ENCODE results near the gene COX6B2.

Gene COX6B2

DNA sequence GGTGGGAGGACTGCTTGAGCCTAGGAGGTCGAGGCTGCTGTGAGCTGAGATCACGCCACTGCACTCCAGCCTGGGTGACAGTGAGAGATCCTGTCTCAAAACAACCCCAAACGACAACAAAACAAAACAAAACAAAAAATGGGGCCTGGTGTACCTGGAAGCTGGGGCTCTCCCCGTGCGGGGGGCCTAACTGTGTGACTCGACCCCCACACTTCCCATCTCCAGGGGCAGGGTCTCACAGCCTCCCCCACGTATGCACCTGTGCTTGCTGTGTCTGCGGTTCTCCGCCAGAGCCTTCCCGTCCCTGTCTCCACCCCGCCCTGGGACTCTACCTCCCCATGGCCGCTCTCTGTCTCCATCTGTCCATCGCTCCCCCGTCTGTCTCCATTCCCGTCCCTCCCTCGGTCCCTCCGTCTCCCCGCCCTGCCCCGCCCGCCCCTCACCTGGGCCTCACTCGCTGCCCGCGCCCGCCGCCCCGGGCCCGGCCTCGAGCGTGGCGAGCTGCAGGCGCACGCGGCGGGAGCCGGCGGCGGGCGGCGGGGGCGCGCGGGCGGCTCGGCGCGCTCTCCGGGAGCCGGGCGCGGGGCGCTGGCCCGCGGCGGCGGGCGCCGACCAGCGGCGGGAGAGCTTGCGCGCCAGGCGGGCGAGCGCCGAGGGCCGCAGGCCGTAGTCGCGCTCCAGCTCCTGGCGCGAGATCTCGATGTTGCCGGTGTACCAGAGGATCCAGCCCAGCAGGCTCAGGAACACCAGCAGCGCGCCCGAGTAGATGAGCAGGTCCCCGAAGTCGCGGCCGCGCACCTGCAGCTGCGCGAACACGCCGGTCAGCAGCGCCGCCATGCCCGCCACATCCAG lies 29.0 kb upstream of the COX6B2 start:
- DNase-seq (ENCODE audit: low read depth) = peak; percentile 27

DNA sequence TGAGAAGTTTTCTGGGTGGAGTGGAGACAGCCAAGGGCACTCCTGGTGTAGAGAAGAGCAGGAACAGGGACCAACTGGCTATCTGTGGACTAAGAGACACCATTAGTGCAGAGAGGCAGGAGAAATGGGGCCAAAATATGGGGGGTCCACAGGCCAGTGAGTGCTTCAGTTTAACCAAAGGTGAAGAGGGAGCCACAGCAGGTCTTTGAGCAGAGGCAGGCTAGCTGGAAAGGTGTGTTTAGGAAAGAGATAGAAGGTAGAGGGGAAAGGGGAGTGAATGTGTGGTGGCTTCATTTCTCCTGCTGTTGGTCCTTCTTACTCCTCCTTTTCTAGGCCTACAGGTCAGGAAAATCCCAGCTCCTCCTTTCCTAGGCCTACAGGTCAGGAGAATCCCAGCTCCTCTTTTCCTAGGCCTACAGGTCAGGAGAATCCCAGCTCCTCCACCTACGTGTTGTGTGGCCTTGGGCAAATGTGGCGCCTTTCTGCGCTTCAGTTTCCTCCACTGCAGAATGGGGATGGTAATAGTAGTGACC lies 28.1 kb upstream of the COX6B2 start:
- no peak for DNase-seq (ENCODE audit: low read depth)

DNA sequence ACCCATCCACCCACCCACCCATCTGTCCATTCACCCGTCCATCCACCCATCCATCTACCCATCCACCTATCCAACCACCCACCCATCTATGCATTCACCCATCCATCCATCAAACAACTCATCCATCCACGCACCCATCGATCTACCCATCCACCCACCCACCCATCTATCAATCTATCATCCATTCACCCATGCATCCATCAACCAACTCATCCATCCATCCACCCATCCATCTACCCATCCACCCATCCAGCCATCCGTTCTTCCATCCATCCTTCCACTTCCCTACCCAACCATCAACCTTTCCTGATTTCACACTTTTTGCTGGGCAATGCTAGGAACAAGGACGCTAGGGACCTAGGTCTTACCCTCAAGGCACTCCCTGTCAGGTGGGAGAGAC lies 27.5 kb upstream of the COX6B2 start:
- DNase-seq (ENCODE audit: low read depth) = no peak

DNA sequence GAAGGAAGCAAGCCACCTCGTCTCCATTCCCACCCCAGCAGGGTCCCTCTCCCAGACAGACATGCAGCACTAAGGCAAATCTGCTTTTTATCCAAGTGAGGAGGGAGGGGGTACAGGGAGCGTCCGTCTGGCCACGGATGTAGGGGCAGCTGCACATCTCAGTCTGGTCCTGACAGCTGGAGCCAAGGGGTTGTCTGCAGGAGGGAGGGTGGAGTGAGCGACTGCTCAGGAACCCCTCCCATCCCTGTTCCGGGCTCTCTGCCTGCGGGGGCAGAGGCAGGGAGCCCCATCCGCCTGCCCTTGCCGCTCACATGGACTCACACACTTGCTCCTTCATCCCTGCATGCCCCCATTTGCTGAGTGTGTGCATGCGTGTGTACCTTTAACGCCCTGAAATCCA lies 24.7 kb upstream of the COX6B2 start:
- no peak for DNase-seq (ENCODE audit: low read depth)

DNA sequence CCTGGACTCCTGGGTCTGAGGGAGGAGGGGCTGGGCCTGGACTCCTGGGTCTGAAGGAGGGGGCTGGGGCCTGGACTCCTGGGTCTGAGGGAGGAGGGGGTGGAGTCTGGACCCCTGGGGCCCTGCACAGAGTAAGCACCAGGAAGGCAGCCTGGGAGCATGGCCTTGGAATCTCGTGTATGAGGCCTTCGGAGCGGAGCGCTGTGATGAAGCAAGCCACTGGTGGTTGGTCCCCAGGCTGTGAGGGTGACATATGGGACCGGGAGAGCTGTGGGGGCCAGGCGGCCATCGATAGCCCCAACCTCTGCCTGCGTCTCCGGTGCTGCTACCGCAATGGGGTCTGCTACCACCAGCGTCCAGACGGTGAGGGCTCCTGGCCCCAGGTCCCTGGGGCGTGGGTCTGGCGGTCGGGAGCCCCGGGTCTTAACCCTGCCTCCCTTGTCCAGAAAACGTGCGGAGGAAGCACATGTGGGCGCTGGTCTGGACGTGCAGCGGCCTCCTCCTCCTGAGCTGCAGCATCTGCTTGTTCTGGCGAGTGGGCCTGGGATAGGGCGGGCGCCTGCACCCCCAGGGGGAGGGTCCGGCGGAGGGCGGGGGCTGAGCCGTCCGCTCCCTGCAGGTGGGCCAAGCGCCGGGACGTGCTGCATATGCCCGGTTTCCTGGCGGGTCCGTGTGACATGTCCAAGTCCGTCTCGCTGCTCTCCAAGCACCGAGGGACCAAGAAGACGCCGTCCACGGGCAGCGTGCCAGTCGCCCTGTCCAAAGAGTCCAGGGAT lies 23.0 kb upstream of the COX6B2 start:
- DNase-seq (ENCODE audit: low read depth) = no peak

DNA sequence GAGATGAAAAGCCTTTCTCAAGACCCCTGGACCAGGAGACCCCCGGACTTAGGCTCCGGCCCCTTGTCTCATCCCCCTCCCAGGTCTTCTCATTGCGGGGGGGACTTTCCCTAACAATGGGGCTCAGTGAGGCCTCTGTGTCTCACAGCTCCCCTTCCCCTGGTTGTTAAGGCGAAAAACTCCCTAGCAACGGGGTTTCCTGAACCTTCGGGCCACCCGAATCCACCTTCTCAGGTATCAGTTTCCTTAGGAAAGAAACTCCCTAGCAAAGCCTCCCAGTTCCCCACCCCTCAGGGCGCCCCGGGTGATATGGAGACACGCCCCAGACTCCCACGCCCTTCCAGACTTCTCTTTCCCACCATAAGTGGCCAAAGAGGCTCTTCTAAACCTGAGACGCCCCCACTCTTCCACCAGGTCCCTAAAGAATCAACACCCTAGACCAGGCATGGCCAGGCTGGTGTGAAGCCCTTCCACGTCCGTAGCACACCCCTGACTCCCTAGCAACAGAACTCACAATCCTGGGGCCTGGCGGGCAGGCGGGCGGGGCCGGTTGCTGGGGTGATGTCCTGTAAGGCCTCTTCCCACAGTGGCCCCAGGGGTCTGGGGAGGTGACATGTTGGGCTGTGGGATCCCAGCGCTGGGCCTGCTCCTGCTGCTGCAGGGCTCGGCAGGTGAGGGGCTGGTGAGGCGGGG lies 21.9 kb upstream of the COX6B2 start, which contains the start of gene TMEM190:
Gene TMEM190 (plus strand): TSS at position 586 of the 693 bp plus-strand sequence. CDS start 28 bp downstream, at position 614.
- no peak for DNase-seq (ENCODE audit: low read depth)

DNA sequence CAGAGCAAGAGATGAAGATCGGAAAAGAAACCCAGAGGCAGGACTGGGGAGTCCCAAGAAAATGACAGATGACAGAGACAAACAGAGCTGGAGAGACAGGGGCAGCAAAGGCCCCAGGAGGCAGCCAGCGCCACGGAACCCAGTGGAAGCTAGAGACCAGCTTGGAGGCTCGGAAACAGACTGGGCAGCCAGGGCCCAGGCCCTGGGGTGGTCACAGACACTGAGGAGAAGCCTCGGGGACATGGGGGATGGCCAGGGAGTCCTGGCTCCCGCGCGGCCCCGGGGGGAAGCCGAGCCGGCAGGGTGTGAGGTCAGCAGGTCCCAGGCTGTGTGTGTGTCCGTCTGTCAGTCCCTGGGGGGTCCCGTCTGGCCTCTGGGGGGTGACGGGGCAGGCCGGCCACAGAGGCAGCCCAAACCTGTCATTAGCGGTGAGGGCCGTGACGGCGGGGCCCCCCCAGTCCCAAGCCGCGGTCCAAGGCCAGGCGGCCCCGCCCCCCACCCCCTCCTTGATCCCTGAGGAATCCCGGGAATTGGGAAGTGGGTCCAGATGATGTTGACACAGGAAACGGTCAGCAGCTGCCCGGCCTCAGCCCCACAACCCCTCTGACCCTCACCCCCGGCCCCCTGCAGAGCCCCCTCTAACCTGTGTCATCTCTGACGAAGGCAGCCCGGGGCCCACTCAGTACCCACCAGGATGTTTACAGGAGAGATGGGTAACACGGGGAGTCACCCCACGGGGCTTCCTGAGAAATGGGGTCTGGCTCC lies 19.7 kb upstream of the COX6B2 start:
- no peak for DNase-seq (ENCODE audit: low read depth)

DNA sequence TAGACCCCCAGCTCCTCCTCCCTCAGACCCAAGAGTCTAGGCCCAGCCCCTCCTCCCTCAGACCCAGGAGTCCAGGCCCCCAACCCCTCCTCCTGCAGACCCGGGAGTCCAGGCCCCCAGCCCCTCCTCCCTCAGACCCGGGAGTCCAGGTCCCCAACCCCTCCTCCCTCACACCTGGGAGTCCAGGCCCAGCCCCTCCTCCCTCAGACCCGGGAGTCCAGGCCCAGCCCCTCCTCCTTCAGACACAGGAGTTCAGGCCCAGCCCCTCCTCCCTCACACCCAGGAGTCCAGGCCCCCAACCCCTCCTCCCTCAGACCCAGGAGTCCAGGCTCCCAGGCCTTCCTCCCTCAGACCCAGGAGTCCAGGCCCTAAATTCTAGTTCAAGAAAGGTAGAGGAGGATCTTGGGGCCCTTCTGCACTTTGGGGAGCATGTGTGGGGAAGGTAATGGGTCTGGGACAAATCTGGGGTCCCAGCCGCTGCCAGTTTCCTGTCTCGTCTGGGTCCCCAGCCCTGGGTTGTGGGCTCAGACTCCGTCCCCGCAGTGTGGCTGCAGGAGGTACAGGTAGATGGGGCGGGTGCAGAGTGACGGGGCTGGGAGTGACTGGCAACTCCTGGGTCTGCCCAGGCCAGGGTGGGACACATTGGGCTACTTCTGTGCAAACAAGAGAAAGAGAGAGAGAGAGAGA lies 18.9 kb upstream of the COX6B2 start:
- no peak for DNase-seq (ENCODE audit: low read depth)

DNA sequence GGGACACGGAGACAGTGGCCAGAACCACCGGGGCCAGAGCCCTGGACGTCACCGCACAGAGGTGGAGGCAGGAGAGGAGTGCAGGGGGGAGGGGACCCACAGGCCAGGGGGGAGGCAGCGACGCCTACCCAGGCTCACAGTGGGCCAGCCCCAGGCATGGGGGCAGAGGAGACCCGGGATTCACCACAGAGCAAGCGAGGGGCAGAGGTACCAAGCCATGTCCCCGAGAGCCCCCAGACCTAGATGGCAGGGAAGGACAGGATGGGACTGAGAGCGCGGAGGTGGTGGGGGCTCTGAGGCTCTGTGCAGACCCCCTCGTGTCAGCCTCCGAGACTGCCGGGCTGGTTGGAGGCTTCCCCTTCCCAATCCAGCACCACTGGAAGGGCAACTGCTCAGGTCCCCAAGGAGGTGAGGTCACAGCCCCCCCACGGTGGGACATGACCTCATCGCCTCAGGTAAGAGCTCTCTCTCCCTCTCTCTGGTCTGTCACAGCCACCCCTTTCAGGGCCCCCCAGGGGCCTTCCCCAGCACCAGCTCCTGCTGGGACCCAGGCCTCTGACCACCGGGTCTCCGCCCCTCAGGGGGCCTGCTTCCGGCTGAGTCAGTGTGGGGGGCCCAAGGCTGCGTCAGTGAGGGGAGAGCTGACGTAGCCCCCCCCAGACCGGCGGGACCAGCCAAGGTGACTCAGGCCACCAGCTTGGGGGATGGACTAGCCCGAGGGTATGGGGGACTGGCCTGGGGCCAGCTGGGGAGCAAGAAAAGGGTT lies 18.0 kb upstream of the COX6B2 start:
- no peak for DNase-seq (ENCODE audit: low read depth)

DNA sequence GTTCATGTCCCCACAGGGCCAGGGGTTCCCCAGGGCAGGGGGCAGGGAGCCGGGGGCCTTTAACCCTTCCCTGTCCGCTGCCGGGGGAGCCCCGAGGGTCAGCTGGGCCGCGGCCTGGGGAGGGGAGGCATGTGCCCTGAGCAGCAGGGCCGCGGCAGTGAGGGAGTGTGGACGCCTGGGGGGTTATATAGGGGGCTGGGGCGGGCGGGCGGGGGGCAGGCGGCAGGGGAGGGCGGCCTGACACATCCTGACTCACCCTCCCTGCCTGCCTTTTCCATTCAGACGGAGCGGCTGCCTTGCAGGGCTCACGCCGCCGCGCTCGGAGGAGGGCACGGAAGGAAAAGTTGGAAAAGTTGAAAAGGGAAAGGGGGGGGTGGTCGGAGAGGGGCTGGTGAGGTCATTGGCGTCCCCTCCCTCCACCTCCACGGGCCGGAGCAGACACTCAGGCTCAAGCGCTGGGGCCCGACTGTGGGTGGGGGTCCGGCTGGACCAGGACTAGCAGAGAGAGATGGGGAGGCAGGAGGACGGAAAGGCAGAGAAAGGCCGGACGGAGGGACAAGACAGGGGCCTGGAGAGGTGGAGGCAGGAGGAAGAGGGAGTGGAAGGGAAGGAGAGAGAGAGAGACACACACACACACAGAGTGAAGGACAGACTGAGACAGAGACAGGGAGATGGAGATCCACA lies 15.9 kb upstream of the COX6B2 start, which contains the start of gene IL11:
Gene IL11 (minus strand): TSS at position 159 of the 684 bp plus-strand sequence. CDS start 153 bp downstream, at position 6.
- DNase-seq (ENCODE audit: low read depth) = no peak

DNA sequence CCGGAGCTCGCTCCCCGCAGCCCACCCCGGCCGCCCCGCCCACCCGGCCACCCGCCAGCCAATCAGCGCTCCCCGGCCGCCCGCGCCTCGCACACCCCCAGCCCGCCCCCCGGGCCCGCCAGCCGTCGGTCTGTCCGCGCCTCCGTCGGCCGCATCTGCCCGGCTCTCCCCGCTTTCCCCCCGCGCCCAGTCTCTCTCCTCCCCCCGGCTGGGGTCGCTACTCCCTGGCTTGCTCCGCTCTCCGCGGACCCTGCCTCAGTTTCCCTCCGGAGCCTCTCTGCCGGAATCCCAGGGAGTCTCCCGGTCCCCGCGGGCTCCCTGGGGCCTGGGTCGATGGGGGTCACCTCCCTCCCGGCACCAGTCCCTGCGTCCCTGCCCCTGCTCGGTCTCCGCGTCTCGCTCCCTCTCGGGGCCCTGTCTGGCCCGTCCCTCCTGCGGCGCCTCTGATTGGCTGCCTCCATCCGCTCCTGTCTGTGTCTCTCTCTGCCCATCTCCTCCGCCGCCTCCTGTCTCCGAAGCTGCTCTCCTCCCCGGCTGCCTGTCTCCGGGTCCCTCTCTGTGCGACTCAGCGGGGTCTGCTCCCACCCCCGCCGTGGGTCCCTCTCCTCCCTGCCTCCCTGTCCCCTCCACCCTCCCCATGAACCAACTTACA lies 15.3 kb upstream of the COX6B2 start:
- no peak for DNase-seq (ENCODE audit: low read depth)

DNA sequence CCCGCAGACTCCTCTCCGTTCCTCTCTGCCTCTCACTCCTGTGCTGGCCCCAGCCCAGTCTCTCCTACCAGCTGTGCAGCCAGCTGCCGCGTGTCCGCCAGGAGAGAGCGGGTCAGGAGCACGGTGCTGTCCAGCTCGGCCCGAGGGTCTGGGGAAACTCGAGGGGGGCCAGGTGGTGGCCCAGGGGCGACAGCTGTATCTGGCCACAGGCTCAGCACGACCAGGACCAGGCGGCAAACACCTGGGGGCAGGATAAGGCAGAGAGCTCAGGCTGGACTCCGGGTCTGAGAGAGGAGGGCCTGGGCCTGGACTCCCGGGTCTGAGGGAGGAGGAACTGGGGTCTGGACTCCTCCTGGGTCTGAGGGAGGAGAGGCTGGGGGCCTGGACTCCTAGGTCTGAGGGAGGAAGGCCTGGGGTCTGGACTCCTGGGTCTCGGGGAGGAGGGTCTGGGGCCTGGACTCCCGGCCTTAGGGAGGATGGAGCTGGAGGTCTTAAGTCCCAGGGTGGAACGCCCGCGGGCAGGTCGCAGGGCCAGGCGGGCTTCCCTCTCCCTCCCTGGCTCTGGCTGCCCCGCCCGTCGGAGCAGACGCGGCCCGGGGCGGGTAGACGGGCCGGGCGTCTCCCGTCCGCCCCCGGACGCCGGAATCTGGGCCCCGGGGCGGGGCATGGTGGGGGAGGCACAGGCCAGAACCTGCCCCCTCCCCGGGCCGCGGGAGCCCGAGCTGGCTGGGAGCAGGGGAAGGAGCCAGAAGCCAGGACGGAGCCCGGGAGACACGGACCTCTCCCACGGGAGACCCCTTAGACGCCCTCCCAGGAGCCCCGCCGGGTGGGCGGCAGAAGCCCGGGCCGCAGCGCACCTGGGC lies 14.4 kb upstream of the COX6B2 start:
- DNase-seq (ENCODE audit: low read depth) = no peak

DNA sequence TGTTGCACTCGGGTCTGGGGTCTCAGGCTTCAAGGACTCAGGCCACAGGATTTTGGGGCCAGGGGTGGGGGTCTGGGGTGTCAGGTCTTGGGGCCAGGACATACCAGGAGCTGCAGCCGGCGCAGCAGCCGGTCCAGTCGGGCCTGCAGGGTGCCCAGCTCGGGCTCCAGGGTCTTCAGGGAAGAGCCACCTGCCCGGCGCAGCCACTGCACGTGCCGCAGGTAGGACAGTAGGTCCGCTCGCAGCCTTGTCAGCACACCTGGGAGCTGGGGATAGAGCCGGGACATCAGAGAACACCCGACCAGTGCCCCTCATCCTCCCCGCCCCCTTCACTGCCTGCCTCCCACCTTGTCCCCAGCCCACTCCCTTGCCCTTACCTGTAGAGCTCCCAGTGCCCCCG lies 13.6 kb upstream of the COX6B2 start:
- no peak for DNase-seq (ENCODE audit: low read depth)

DNA sequence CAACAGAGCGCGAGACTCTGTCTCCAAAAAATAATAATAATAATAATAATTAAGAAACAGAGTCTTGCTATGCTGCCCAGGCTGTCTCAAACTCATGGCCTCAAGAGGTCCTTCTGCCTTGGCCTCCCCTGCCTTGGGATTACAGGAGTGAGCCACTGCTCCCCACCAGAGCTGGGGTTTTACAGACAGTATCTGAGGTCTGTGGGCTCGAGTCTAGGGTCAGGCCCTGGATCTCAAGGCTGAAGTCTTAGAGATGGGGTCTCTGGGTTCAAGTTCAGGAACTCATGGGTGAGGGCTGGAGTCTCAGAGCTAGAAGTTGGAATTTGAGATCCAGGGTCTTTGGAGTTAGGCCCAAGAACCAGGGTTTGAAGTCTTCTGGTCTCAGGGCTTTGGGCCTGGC lies 12.3 kb upstream of the COX6B2 start:
- DNase-seq (ENCODE audit: low read depth) = no peak

DNA sequence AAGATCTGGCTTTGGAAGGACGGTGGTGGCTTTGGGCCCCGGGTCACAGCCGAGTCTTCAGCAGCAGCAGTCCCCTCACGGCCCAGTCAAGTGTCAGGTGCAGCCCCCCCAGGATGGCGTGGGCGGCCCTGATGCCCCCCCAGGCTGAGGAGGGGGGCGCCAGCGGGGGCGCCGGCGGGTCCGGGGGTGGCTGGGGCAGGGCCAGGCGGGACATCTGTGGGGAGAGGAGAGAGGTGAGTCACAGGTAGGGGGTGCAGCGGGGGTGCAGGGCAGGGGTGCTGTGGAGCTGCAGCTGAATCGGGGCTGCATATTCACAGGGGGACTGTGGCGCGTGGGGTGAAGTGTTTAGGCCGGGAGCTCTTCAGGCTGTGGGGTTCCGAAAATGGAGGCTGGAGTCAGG lies 11.4 kb upstream of the COX6B2 start:
- DNase-seq (ENCODE audit: low read depth) = no peak

DNA sequence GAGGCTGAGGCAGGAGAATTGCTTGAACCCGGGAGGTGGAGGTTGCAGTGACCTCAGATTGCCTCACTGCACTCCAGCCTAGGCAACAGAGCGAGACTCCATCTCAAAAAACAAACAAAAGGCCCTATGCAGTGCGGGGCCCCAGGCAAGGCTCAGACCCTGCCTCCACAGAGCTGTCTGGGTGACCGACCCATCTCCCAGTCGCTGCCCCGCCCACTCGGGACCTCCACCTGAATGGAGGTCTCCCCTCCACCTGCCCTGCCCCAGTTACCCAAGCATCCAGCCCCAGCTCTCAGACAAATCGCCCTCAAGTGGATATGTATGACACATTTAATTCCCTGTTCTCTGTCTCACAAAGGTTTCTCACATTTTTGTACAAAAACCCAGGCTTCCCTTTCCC lies 10.7 kb upstream of the COX6B2 start:
- DNase-seq (ENCODE audit: low read depth) = no peak

DNA sequence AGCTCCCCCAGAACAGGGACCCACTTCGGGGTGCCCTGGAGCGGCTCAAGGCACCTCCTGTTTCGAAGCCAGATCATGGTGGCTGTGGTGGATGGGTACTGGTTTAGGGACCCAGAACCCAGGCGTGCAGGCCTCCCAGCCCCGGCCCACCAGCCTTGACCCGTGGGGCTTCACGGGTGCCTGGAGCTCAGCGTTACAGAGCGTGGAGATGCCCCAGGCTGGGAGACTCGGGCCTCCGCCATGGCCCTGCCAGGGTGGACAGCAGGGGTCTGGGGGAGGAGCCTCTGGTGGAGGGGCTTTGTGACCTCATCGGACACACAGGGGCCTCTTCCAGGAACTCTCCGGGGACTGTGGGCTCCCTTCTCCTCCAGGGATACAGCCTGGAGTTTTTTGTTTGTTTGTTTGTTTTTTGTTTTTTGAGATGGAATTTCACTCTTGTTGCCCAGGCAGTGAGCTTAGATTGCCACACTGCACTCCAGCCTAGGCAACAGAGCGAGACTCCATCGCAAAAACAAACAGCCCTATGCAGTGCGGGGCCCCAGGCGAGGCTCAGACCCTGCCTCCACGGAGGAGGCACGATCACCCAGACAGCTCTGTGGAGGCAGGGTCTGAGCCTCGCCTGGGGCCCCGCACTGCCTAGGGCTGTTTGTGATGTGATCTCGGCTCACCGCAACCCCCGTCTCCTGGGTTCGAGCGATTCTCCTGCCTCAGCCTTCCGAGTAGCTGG lies 8.6 kb upstream of the COX6B2 start, which contains the start of gene GARIN5B:
Gene GARIN5B (minus strand): TSS at position 271 of the 727 bp plus-strand sequence. CDS start 194 bp downstream, at position 77.
- DNase-seq (ENCODE audit: low read depth) = no peak

All from T-helper 22 cell (primary cell).